Measurements from ENCODE around the gene DQX1.
"Not testable (repeated sequence)": the region's sequence is repeated elsewhere in the genome, so short reads cannot be mapped to it uniquely, and the experiment has no call there.

The DQX1 gene

DNA sequence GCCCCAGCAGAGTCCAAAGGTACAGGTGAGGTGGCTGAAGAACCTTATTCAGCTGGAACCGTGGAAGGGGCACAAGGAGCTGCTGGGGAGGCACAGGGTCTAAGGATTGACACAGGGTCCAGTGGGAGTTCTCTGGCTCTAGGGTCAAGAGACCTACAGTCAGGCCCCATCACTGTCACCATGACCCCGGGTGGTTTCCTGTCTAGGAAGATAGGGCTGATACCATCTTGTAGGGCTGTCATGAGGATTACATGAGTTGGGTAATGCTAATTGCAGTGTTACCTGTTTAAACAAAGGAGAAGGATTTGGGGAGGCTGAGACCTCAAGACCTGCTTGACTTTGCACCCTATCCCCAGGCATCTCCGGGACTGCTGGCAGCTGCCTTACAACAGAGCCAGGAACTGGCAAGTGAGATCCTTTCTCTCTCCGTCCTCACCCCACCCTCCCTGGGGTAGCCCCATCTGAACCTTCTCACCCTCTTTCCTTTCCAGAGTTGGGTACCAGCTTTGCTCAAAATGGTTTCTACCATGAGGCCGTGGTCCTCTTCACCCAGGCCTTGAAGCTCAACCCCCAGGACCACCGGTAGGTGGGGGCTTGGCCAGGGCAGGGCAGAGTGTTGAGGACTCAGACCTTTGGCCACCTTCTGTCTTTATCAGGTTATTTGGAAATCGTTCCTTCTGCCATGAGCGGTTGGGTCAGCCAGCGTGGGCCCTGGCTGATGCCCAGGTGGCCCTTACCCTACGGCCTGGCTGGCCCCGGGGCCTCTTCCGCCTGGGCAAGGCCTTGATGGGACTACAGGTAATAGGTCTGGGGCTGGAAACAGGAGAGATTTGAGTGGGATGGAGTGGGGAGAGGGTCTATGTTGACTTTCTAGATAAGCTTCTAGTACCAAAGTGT lies 34.1 kb downstream of the DQX1 start:
- DNase-seq (ENCODE audit: low read depth), result no peak
- no peak overlapping the region for H3K4me3 ChIP-seq (ENCODE audit: low read depth, low read length)
- TF ChIP-seq, protein P1, sequence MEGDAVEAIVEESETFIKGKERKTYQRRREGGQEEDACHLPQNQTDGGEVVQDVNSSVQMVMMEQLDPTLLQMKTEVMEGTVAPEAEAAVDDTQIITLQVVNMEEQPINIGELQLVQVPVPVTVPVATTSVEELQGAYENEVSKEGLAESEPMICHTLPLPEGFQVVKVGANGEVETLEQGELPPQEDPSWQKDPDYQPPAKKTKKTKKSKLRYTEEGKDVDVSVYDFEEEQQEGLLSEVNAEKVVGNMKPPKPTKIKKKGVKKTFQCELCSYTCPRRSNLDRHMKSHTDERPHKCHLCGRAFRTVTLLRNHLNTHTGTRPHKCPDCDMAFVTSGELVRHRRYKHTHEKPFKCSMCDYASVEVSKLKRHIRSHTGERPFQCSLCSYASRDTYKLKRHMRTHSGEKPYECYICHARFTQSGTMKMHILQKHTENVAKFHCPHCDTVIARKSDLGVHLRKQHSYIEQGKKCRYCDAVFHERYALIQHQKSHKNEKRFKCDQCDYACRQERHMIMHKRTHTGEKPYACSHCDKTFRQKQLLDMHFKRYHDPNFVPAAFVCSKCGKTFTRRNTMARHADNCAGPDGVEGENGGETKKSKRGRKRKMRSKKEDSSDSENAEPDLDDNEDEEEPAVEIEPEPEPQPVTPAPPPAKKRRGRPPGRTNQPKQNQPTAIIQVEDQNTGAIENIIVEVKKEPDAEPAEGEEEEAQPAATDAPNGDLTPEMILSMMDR (IDR thresholded peaks at IDR 0.05; ENCODE audit: control insufficient read depth, extremely low read depth, insufficient read depth), result no peak

DNA sequence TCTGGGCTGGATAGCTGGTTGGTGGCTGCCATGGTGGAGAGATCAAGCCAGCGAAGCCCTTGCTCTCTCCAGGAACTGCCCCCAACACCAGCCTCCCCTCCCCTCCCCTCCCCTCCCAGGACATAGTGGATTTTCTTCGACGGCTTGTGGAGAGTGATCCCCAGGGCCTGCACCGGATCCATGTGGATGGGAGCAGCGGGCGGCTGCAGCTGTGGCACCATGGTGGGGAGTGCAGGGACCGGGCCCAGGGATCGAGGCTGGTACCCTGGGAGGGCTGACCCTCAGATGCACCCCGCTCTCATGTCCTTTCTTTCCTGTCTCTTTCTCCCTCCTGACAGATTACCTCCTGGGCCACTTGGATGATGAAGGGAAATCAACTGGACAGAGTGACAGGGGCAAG lies 36.1 kb downstream of the DQX1 start:
- no peak for DNase-seq (ENCODE audit: low read depth)
- H3K4me3 ChIP-seq (ENCODE audit: low read depth, low read length), result no peak overlapping the region
- TF ChIP-seq, protein P1 (IDR thresholded peaks at IDR 0.05; ENCODE audit: control insufficient read depth, extremely low read depth, insufficient read depth), result no peak

DNA sequence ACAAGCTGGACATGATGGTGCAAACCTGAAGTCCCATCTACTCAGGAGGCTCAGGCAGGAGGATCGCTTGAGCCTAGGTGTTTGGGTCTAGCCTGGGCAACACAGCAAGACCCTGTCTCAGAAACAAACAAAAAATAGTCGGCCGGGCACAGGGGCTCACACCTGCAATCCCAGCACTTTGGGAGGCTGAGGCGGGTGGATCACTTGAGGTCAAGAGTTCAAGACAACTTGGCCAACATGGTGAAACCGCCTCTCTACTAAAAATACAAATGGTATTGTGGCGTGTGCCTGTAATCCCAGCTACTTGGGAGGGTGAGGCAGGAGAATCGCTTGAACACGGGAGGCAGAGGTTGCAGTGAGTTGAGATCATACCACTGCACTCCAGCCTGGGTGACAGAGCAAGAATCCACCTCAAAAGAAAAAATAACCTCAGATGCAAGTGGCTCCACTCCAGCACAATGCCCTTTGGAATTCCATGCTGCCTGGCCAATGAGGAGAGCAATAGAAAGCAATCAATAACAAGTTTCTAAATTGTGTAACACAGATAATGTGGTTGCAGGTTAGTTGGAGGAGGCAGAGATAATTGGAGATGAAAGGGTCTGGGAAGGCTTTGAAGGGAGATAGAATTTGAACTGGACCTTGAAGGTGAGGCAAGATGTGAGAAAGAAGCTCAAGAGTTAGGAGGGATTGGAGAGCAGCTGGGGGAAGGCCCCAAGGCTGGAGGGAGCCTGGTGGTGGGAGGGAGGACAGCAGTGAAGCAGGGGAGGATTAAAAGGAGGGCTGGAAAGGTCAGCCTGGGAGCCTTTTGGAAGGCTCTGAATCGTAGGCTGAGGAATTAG lies 37.2 kb downstream of the DQX1 start:
- H3K4me3 ChIP-seq (ENCODE audit: low read depth, low read length), result no peak overlapping the region
- DNase-seq (ENCODE audit: low read depth), result no peak
- TF ChIP-seq, protein P1 (IDR thresholded peaks at IDR 0.05; ENCODE audit: control insufficient read depth, extremely low read depth, insufficient read depth), result no peak

DNA sequence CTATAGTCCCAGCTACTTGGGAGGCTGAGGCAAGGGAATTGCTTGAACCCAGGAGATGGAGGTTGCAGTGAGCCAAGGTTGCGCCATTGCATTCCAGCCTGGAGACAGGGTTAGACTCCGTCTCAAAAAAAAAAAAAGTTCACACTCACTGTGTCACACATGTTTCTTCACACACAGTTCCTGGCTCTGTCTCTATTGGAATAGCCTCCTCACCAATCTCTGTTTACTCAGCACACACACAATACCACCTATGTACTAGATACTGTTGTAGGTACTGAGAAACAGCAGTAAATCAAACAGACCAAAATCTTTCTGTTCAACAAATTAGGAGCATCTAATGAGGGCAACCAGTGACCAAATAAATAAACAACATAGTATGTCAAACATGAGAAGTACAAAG lies 39.9 kb downstream of the DQX1 start:
- no peak for DNase-seq (ENCODE audit: low read depth)
- TF ChIP-seq, protein P1 (IDR thresholded peaks at IDR 0.05; ENCODE audit: control insufficient read depth, extremely low read depth, insufficient read depth), result no peak
- H3K4me3 ChIP-seq (ENCODE audit: low read depth, low read length), result no peak overlapping the region

DNA sequence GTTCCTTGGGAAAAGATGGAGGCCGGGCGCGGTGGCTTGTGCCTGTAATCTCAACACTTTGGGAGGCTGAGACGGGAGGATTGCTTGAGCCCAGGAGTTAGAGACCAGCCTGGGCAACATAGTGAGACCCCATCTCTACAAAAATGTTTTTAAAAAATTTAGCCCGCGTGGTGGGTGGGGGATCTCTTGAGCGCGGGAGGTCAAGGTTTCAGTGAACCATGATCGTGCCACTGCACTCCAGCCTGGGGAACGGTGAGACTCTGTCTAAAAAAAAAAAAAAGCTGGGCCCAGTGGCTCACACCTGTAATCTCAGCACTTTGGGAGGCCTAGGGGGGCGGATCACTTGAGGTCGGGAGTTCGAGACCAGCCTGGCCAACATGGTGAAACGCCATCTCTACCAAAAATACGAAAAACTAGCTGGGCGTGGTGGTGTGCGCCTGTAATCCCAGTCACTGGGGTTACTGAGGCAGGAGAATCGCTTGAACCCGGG lies 42.3 kb downstream of the DQX1 start:
- DNase-seq (ENCODE audit: low read depth), result not testable (repeated sequence)
- peak overlapping the region; percentile 78 for H3K4me3 ChIP-seq (ENCODE audit: low read depth, low read length)

DNA sequence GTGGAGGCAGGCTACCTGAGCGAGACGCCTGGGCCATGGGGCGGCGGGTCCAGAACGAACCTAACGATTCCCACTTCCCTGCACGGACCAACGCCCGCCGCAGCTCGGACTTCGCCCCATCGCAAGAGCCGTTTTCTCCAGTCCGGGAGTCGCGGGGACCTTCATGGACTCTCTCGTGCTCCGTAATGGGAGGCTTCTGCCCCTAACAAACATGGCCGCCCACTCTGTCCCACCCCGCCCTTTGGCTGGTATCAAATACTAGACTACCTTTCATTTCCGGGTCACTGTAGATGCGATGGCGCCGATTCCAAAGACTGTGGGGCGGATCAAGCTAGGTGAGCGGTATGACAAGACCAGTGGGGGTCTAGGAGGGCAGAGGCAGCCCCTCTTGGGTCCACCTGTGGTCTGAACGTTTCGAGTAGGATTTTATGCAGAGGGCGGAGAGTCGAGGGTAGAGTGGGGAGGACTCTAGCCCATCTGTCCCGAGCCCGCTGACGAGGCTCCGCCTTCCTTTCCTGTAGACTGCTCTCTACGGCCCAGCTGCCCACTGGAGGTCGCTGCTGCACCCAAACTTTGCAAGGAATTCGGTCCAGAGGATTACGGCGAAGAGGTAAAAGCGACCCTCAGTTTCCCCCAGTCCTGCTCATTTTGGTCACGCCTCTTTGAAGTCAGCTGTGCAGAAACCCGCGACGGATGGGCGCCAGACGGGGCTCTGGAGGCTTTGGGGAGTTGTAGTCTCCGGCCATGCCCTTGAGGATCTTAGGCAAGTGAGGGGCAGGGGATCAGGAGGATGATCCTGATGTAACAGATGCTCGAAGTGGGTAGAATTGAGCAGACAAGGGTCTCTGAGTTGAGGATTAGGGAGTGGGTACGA lies 43.0 kb downstream of the DQX1 start, which contains the start of the genes CCDC142 and TTC31:
CCDC142 (minus strand) TSS at position 198 of the 874 bp plus-strand sequence; CDS start at position 37, 161 bp downstream.
TTC31 (plus strand) TSS at position 281 of the 874 bp plus-strand sequence; CDS start at position 296, 15 bp downstream.
- H3K4me3 ChIP-seq (ENCODE audit: low read depth, low read length), result peak within 1 kb of the TSS; percentile 78
- DNase-seq (ENCODE audit: low read depth), result peak; percentile 71
- TF ChIP-seq, protein P1 (IDR thresholded peaks at IDR 0.05; ENCODE audit: control insufficient read depth, extremely low read depth, insufficient read depth), result peak; percentile 71

Data from LNCaP clone FGC (cell line).